Measurements from ENCODE around the gene CLSTN3. TPM values are rescaled to one million over a fixed set of nuclear protein-coding genes. Genes with fewer than 3 reads are reported as not detected.

The CLSTN3 gene
- total RNA-seq, 1 experiment from 2014 or later, result 111 TPM

- no peak for DNase-seq
- ChIA-PET CTCF (interaction anchor here (0.6 kb wide), 1 partner anchor 199 kb away, joined by 9 read pairs; no protein-coding TSS in a partner anchor), POLR2A (ENCODE audit: unreplicated experiment) (interaction anchor here (0.6 kb wide), 1 partner anchor 535 kb away, joined by 3 read pairs; no protein-coding TSS in a partner anchor)
- Histone ChIP-seq H3K36me3 (ENCODE audit: low read depth) (peaks cover 6% of the 10 kb centered on the region; the same call in 1 of the 2 replicates), H3K9me2 (ENCODE audit: insufficient read depth) (no peaks in the 10 kb centered on the region), H3K4me2 (no peak overlapping the region), H2AFZ (no peak overlapping the region), H3K4me1 (replicated peaks; ENCODE audit: insufficient read depth) (no peaks in the 10 kb centered on the region), H4K20me1 (ENCODE audit: insufficient read depth) (no peaks in the 10 kb centered on the region; the same call in 1 of the 2 replicates), H3F3A (ENCODE audit: insufficient read depth, low read depth) (no peaks in the 10 kb centered on the region; the same call in 1 of the 2 replicates), H3K27ac (no peak overlapping the region), H3K27me3 (ENCODE audit: insufficient read depth, low read depth) (no peaks in the 10 kb centered on the region), H3K4me3 (no peak overlapping the region), H3K9me3 (ENCODE audit: insufficient read depth, low read depth) (no peaks in the 10 kb centered on the region), H3K79me2 (ENCODE audit: low read depth) (no peaks in the 10 kb centered on the region)
- TF ChIP-seq EZH2 (IDR thresholded peaks at IDR 0.05; ENCODE audit: low read depth), result no peak
- TF ChIP-seq, protein P1, sequence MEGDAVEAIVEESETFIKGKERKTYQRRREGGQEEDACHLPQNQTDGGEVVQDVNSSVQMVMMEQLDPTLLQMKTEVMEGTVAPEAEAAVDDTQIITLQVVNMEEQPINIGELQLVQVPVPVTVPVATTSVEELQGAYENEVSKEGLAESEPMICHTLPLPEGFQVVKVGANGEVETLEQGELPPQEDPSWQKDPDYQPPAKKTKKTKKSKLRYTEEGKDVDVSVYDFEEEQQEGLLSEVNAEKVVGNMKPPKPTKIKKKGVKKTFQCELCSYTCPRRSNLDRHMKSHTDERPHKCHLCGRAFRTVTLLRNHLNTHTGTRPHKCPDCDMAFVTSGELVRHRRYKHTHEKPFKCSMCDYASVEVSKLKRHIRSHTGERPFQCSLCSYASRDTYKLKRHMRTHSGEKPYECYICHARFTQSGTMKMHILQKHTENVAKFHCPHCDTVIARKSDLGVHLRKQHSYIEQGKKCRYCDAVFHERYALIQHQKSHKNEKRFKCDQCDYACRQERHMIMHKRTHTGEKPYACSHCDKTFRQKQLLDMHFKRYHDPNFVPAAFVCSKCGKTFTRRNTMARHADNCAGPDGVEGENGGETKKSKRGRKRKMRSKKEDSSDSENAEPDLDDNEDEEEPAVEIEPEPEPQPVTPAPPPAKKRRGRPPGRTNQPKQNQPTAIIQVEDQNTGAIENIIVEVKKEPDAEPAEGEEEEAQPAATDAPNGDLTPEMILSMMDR (conservative IDR thresholded peaks at IDR 0.05), result no peak
- no TSS peak for BruUV-seq (replicated peaks)
- intact Hi-C loops (cut with micrococcal nuclease; ENCODE audit: unreplicated experiment), result no loop called here
These were observed 16.1 kb downstream of the CLSTN3 start for GRCh38 chr12:7146228-7146627.

DNA sequence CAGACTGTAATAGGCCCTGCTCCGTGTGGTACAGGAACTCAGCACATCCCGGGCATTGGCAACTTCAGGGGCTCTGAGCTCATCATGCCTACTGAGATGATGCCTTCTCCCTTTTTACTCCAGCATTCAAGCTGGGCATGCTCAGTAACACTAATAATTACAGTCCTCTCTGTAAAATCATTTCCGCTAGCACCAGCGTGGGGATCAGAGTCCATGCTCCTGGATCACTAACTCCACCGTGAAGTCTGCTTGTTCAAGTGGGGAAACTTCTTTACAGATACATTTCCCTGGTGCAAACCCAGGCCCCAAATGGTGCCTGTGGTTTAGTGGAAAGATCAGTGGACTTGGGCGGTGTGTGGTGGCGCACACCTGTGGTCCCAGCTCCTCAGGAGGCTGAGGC, 16.7 kb downstream of the CLSTN3 start:
- no peaks in the 10 kb centered on the region for H3K79me2 ChIP-seq (ENCODE audit: low read depth)
- no peaks in the 10 kb centered on the region for H3K9me3 ChIP-seq (ENCODE audit: insufficient read depth, low read depth)
- H3K9me2 ChIP-seq (ENCODE audit: insufficient read depth), result no peaks in the 10 kb centered on the region
- H3K4me3 ChIP-seq, result no peak overlapping the region
- TF ChIP-seq EZH2 (IDR thresholded peaks at IDR 0.05; ENCODE audit: low read depth), result no peak
- TF ChIP-seq, protein P1 (conservative IDR thresholded peaks at IDR 0.05), result no peak
- ChIA-PET CTCF (no interaction called here), POLR2A (ENCODE audit: unreplicated experiment) (interaction anchor here (0.6 kb wide), 1 partner anchor 536 kb away, joined by 3 read pairs; no protein-coding TSS in a partner anchor)
- no peaks in the 10 kb centered on the region; the same call in 1 of the 2 replicates for H3F3A ChIP-seq (ENCODE audit: insufficient read depth, low read depth)
- no peaks in the 10 kb centered on the region for H3K4me1 ChIP-seq (replicated peaks; ENCODE audit: insufficient read depth)
- no peak overlapping the region for H3K4me2 ChIP-seq
- BruUV-seq (replicated peaks), result no TSS peak
- H3K36me3 ChIP-seq (ENCODE audit: low read depth), result peaks cover 6% of the 10 kb centered on the region; the same call in 1 of the 2 replicates
- no peak overlapping the region for H2AFZ ChIP-seq
- no peaks in the 10 kb centered on the region for H3K27me3 ChIP-seq (ENCODE audit: insufficient read depth, low read depth)
- DNase-seq, result no peak
- H3K27ac ChIP-seq, result no peak overlapping the region
- H4K20me1 ChIP-seq (ENCODE audit: insufficient read depth), result no peaks in the 10 kb centered on the region; the same call in 1 of the 2 replicates
- intact Hi-C loops (cut with micrococcal nuclease; ENCODE audit: unreplicated experiment), result no loop called here

DNA sequence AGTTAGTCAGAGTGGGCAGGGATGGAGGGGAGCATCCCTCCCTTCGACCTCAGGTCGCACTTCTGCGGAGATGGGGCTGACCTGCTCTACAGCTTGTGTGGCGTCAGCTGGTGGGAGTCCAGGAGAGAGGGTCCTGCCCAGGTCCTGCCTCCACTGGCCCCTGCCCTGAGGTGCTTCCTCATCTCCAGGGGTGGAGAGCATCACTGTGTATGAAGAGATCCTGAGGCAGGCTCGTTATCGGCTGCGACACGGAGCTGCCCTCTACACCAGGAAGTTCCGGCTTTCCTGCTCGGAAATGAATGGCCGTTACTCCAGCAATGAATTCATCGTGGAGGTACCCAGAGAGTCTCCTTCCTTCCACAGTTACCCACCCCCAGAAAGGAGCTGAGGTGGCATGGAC, 20.2 kb downstream of the CLSTN3 start:
- DNase-seq, result no peak

More for the DNA sequence above, 20.2 kb downstream of the CLSTN3 start:
- Histone ChIP-seq H3F3A (ENCODE audit: insufficient read depth, low read depth) (peaks cover 28% of the 10 kb centered on the region), H4K20me1 (ENCODE audit: insufficient read depth) (no peaks in the 10 kb centered on the region), H2AFZ (no peak overlapping the region), H3K4me2 (no peak overlapping the region), H3K4me3 (no peak overlapping the region), H3K9me2 (ENCODE audit: insufficient read depth) (no peaks in the 10 kb centered on the region), H3K9me3 (ENCODE audit: insufficient read depth, low read depth) (no peaks in the 10 kb centered on the region), H3K27me3 (ENCODE audit: insufficient read depth, low read depth) (no peaks in the 10 kb centered on the region), H3K4me1 (replicated peaks; ENCODE audit: insufficient read depth) (peaks cover 21% of the 10 kb centered on the region), H3K27ac (no peak overlapping the region), H3K36me3 (ENCODE audit: low read depth) (peaks cover 6% of the 10 kb centered on the region; the same call in 1 of the 2 replicates), H3K79me2 (ENCODE audit: low read depth) (no peaks in the 10 kb centered on the region)
- POLR2A ChIA-PET (ENCODE audit: unreplicated experiment), result no interaction called here
- intact Hi-C loops (cut with micrococcal nuclease; ENCODE audit: unreplicated experiment), result no loop called here
- no TSS peak for BruUV-seq (replicated peaks)
- CTCF ChIA-PET, result no interaction called here
- TF ChIP-seq, protein P1 (conservative IDR thresholded peaks at IDR 0.05), result no peak
- no peak for TF ChIP-seq EZH2 (IDR thresholded peaks at IDR 0.05; ENCODE audit: low read depth)
